Stomach (tissue), 4 donors: ENCODE data around the gene TTC28.

Experiments used
- POLR2A ChIP-seq, 4 donors: fragments of 450-650 bp; IDR thresholded peaks; one replicate each; pipeline ENCODE4 v1.6.1; 2016; ENCODE audit warnings: antibody characterized with exemption in 4 of 4, control low read depth in 2 of 4, mild to moderate bottlenecking in 1 of 4, moderate library complexity in 1 of 4
- TF ChIP-seq, protein P1 (sequence below), 7 experiments: fragments of 450-650 bp in 4 of 7; fragments of 200-600 bp in 3 of 7; sonication (generic) in 3 of 7; IDR thresholded peaks; one replicate each; pipeline ENCODE4 v1.5.1; 2016 to 2019; ENCODE audit warnings: antibody characterized with exemption in 7 of 7, control low read depth in 2 of 7, mild to moderate bottlenecking in 1 of 7

DNA sequence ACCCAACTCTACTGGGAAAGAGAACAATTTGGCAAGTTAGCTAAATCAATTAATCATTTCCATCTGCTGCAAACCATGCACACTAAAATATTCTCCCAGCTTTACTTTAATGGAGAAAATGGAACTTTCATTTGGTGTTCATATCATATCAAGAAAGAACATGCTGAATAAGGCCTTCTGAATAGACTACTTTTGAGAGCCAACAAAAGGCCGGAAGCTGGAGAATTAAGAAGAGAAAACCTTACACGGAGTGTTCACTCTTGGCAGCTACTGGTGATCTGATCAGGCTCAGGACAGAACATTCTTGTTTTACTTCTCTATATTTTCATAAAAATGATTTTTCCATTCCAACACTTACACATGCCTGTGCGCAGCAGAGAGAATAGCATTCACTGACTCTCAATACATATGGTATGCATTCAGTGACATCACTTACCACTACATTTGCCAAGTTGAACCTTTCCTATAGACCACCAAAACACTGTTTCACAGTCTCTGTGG is 165.3 kb downstream of the TTC28 start:
- TF ChIP-seq, protein P1, sequence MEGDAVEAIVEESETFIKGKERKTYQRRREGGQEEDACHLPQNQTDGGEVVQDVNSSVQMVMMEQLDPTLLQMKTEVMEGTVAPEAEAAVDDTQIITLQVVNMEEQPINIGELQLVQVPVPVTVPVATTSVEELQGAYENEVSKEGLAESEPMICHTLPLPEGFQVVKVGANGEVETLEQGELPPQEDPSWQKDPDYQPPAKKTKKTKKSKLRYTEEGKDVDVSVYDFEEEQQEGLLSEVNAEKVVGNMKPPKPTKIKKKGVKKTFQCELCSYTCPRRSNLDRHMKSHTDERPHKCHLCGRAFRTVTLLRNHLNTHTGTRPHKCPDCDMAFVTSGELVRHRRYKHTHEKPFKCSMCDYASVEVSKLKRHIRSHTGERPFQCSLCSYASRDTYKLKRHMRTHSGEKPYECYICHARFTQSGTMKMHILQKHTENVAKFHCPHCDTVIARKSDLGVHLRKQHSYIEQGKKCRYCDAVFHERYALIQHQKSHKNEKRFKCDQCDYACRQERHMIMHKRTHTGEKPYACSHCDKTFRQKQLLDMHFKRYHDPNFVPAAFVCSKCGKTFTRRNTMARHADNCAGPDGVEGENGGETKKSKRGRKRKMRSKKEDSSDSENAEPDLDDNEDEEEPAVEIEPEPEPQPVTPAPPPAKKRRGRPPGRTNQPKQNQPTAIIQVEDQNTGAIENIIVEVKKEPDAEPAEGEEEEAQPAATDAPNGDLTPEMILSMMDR (IDR thresholded peaks at IDR 0.05), result no peak
- no peak for TF ChIP-seq POLR2A (IDR thresholded peaks at IDR 0.05)
